Measurements from ENCODE around the gene TRA2A. TPM values are rescaled to one million over a fixed set of nuclear protein-coding genes. Genes with fewer than 3 reads are reported as not detected.
A peak's percentile ranks its signal among the peaks of the same experiment; 100 is the strongest.

The TRA2A gene
- total and polyA plus RNA-seq, 9 of the 15 experiments (the other 6 are each of a cell fraction or from before 2014, with no cell fraction given), result 22.7 to 210 (median 73.9) TPM

DNA sequence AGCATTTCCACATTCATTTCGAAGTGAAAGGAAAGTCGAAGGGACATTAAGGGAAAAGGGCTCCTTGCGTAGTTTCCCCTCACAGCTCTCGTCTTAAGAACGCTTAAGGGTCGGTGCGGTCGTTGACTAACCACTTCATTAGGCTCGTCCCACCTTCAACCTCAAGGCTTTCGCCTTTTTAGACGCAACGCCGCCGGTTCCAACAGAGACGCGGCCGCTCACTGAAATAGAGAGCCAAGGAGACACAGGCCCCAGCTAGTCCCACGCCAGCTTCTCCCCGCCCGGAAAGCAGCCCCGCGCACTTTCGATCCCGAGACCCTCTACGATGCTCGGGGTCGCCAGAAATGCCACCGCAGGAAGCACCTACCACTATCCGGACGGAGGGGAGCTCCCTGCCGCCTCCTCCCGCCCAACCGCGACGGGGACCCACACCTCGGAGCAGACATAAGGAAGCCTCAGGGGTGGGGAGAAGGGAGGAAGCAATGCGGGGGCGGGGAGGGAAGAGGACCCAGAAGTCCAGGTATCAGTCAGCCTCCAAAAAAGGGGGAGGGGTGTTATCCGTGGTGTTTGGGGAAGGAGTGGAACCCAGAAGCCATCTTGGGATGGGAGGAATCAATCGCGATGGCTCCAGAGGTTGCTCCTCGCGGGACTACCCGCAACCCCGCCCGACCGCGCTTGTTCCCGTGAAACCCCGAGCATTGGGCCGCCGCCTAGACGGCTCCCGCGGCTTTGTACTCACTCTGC, 559 bp downstream of the TRA2A start (continued):
- TF ChIP-seq, protein P1, sequence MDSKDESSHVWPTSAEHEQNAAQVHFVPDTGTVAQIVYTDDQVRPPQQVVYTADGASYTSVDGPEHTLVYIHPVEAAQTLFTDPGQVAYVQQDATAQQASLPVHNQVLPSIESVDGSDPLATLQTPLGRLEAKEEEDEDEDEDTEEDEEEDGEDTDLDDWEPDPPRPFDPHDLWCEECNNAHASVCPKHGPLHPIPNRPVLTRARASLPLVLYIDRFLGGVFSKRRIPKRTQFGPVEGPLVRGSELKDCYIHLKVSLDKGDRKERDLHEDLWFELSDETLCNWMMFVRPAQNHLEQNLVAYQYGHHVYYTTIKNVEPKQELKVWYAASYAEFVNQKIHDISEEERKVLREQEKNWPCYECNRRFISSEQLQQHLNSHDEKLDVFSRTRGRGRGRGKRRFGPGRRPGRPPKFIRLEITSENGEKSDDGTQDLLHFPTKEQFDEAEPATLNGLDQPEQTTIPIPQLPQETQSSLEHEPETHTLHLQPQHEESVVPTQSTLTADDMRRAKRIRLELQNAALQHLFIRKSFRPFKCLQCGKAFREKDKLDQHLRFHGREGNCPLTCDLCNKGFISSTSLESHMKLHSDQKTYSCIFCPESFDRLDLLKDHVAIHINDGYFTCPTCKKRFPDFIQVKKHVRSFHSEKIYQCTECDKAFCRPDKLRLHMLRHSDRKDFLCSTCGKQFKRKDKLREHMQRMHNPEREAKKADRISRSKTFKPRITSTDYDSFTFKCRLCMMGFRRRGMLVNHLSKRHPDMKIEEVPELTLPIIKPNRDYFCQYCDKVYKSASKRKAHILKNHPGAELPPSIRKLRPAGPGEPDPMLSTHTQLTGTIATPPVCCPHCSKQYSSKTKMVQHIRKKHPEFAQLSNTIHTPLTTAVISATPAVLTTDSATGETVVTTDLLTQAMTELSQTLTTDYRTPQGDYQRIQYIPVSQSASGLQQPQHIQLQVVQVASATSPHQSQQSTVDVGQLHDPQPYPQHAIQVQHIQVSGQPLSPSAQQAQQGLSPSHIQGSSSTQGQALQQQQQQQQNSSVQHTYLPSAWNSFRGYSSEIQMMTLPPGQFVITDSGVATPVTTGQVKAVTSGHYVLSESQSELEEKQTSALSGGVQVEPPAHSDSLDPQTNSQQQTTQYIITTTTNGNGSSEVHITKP (IDR thresholded peaks at IDR 0.05; ENCODE audit: partially characterized antibody), result peak; percentile 88
- TF ChIP-seq MAFK (IDR thresholded peaks at IDR 0.05; ENCODE audit: low read length), result no peak
- TF ChIP-seq, protein P2, sequence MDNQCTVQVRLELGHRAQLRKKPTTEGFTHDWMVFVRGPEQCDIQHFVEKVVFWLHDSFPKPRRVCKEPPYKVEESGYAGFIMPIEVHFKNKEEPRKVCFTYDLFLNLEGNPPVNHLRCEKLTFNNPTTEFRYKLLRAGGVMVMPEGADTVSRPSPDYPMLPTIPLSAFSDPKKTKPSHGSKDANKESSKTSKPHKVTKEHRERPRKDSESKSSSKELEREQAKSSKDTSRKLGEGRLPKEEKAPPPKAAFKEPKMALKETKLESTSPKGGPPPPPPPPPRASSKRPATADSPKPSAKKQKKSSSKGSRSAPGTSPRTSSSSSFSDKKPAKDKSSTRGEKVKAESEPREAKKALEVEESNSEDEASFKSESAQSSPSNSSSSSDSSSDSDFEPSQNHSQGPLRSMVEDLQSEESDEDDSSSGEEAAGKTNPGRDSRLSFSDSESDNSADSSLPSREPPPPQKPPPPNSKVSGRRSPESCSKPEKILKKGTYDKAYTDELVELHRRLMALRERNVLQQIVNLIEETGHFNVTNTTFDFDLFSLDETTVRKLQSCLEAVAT (IDR thresholded peaks at IDR 0.05), result peak in 1 of 2 experiments; percentile 22; a peak in 1 of 4 replicates
- TF ChIP-seq PCBP1 (IDR thresholded peaks at IDR 0.05; ENCODE audit: low read depth, low read length, poor library complexity, severe bottlenecking), result peak; percentile 51
- TF ChIP-seq POLR2B (IDR thresholded peaks at IDR 0.05; ENCODE audit: low read depth, partially characterized antibody), result no peak
- no peak for TF ChIP-seq SRSF7 (optimal IDR thresholded peaks at IDR 0.05; ENCODE audit: low read depth, low read length)
- no peak for TF ChIP-seq CBX5 (IDR thresholded peaks at IDR 0.05; ENCODE audit: borderline replicate concordance, low read depth)
- TF ChIP-seq ZC3H4 (CRISPR knock-in tag; IDR thresholded peaks at IDR 0.05; ENCODE audit: borderline replicate concordance), result peak; percentile 38; the same call in 1 of the 2 replicates
- peak; percentile 98 for TF ChIP-seq CHD1 (IDR thresholded peaks at IDR 0.05; ENCODE audit: low read length)
- peak in 1 of 2 experiments; percentile 36; a peak in 1 of 4 replicates for TF ChIP-seq ETV6 (IDR thresholded peaks at IDR 0.05; ENCODE audit: borderline replicate concordance in 1 of 2, low read depth in 2 of 2, low read length in 1 of 2)
- no peak for TF ChIP-seq ETV6 (CRISPR knock-in tag; IDR thresholded peaks at IDR 0.05; ENCODE audit: borderline replicate concordance)
- TF ChIP-seq ZNF41 (CRISPR knock-in tag; conservative IDR thresholded peaks at IDR 0.05), result no peak
- no peak for TF ChIP-seq SMC3 (conservative IDR thresholded peaks at IDR 0.05; ENCODE audit: insufficient read depth, low read depth, low read length)
- TF ChIP-seq ZNF23 (CRISPR knock-in tag; IDR thresholded peaks at IDR 0.05), result no peak
- TF ChIP-seq SUPT5H (IDR thresholded peaks at IDR 0.05), result no peak
- peak in 1 of 2 experiments; percentile 28; a peak in 1 of 4 replicates for TF ChIP-seq HDAC1 (IDR thresholded peaks at IDR 0.05)
- TF ChIP-seq ZNF239 (CRISPR knock-in tag; IDR thresholded peaks at IDR 0.05), result no peak
- TF ChIP-seq, protein P3, sequence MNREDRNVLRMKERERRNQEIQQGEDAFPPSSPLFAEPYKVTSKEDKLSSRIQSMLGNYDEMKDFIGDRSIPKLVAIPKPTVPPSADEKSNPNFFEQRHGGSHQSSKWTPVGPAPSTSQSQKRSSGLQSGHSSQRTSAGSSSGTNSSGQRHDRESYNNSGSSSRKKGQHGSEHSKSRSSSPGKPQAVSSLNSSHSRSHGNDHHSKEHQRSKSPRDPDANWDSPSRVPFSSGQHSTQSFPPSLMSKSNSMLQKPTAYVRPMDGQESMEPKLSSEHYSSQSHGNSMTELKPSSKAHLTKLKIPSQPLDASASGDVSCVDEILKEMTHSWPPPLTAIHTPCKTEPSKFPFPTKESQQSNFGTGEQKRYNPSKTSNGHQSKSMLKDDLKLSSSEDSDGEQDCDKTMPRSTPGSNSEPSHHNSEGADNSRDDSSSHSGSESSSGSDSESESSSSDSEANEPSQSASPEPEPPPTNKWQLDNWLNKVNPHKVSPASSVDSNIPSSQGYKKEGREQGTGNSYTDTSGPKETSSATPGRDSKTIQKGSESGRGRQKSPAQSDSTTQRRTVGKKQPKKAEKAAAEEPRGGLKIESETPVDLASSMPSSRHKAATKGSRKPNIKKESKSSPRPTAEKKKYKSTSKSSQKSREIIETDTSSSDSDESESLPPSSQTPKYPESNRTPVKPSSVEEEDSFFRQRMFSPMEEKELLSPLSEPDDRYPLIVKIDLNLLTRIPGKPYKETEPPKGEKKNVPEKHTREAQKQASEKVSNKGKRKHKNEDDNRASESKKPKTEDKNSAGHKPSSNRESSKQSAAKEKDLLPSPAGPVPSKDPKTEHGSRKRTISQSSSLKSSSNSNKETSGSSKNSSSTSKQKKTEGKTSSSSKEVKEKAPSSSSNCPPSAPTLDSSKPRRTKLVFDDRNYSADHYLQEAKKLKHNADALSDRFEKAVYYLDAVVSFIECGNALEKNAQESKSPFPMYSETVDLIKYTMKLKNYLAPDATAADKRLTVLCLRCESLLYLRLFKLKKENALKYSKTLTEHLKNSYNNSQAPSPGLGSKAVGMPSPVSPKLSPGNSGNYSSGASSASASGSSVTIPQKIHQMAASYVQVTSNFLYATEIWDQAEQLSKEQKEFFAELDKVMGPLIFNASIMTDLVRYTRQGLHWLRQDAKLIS (CRISPR knock-in tag; IDR thresholded peaks at IDR 0.05), result peak; percentile 94; the same call in 1 of the 2 replicates

All from K562 (cell line).